ENCODE data around the gene TBC1D3B.
"Not testable (repeated sequence)": the region's sequence is repeated elsewhere in the genome, so short reads cannot be mapped to it uniquely, and the experiment has no call there.

Gene TBC1D3B

GRCh38 chr17:36181446-36182175 is 5.2 kb upstream of the TBC1D3B start:
- DNase-seq (ENCODE audit: low read depth in 2 of 2): not testable (repeated sequence)

- DNase-seq (ENCODE audit: low read depth in 2 of 2): not testable (repeated sequence)
Observed at GRCh38 chr17:36168836-36169235, 7.6 kb downstream of the TBC1D3B start.

- DNase-seq (ENCODE audit: low read depth in 2 of 2): no peak
Observed at GRCh38 chr17:36153895-36154610, 22.4 kb downstream of the TBC1D3B start.

DNA sequence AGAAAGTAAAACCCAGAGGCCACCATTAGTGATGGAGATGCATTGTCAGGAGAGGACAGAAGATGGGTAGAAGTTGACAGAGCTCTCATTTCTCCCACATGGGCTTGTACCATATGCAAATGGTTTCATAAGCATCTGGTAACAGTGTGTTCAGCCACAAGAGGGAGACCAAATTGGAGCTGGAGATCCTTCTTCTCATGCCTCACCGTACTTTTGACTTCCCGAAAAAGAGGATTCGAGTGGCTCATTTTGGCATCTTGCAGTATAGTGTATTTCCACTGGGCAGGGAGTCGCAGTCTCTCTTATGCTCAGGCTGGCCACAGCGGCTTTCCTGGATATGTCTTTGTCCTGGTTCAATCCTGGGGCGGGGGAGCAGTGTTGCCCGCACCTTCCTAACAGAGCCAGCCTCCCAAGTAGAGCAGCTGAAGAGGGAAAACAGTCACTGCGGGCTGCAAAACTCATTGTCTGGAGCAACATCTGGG is 23.8 kb downstream of the TBC1D3B start:
- DNase-seq (ENCODE audit: low read depth in 2 of 2): no peak

DNA sequence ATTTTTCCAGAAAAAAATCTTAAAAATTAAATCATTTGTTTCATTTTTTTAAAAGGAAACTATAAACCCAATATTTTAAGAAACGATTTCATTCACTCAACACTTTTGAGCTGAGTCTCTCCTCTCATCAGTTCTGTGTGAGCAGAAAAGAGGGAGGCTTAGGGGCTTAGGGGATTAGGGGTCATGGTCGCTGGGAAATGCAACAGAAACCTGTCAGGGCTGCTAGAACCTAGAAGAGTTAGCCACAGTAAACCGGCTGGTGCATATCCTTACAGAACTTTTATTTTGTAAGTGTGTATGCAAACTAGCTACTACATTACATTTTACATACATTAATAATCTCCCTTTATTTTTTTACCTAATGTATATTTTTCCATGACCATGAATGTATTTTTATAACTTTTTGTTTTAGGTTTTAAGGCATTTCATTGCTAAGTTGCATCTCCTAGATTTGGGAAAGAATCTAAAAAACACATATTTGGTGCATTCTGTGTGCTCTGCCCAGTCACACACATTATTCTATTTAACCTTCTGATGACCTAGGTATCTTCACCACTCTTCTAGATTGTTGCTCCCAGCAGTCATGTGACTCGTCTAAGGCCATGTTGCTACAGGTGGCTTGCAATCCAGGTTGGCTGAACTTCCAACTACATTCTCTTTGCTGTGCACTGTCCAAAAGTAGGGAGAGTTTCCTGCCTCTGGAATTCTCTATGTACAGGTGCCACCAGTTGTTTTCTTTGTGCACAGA is 24.4 kb downstream of the TBC1D3B start:
- DNase-seq (ENCODE audit: low read depth in 2 of 2): no peak

- no peak for DNase-seq (ENCODE audit: low read depth in 2 of 2)
Observed at GRCh38 chr17:36149296-36149820, 27.1 kb downstream of the TBC1D3B start.

GRCh38 chr17:36148559-36149295 is 27.7 kb downstream of the TBC1D3B start:
- DNase-seq (ENCODE audit: low read depth in 2 of 2): no peak

GRCh38 chr17:36147601-36148000 is 28.8 kb downstream of the TBC1D3B start:
- DNase-seq (ENCODE audit: low read depth in 2 of 2): no peak

DNA sequence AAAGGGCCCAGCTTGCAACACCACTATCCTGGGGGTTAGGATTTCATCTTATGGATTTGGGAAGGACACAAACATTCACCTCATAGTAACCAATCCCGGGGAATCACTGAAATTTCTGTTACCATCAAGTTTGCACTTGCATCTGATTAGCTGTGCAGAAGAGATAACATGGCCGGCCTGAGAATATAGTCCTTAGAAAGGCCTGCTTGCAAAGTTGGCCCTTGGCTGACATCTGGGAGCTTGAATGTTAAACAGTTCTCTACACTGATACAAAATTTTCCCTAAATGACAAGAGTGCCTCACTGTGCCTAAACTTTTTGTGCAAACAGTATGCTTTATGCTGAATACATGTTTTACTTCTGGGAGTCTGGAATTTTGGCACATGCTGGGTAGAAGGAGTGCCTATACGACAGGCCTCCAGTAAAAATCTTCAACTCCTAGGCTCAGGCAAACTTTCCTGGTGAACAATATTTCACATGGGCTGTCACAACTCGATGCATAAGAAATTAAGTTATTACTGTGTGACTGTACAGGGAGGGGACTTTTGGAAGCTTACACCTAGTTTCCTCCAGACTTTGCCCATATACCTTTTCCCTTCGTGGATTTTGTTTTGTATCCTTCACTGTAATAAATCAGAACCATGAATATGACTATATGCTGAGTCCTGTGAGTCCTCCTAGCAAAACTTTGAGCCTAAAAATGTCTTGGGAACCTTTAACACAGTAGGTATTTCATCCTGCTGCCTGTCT is 31.3 kb downstream of the TBC1D3B start:
- no peak for DNase-seq (ENCODE audit: low read depth in 2 of 2)

DNA sequence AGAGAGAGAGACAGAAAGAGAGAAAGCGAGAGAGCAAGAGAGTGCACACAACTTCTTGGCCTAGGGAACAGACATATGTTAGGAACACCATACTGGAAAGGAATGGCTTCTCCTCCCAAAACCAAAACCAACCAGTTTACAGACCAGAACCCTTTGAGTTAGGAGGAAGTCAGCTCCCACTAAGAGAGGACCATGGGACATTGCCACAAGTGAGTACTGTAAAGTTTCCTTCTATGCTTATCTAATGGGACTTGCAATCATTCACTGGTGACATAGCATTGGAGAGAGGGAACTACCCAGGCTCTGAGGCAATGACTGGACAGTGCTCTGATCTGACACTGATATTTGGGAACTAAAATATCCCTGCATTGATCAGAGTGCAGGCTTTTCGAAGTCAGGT is 32.4 kb downstream of the TBC1D3B start:
- DNase-seq (ENCODE audit: low read depth in 2 of 2): no peak

- no peak for DNase-seq (ENCODE audit: low read depth in 2 of 2)
Observed at GRCh38 chr17:36142806-36143205, 33.6 kb downstream of the TBC1D3B start.

DNA sequence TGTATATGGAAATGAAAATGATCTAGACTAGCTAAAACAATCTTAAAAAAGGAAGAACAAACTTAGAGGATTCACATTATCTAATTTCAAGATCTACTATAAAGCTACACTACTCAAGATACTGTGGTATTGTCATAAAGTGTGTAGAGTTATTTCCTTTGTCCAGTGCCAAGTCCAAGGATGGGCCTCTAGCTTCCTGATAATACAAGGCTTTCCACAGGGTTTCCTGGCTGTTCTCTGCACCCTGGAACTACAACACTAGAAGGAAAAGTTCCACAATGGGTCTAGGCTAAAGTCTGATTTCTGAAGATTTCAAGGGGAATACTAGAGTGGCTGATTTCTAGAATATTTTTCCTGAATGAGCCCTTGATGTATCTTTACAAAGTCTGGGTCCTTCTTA is 34.2 kb downstream of the TBC1D3B start:
- DNase-seq (ENCODE audit: low read depth in 2 of 2): no peak

DNA sequence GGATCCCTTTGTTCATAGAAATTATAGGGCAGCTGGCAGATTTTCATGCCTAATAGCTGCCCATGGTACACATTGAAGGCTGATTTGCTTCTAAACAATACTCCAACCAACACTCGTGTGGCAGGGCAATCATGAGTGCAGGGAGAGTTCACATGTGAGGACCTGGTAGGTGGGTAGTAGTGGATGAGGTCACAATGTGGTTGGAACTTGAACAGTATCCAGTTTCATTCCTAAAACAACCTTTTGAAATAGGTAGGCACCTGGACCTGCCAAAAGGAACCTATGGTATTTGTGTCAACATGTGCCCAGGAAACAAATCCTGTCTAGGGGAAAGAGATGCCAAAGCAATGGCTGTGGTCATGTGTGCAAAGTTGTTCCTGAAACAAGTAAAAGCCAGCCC is 40.0 kb downstream of the TBC1D3B start:
- DNase-seq (ENCODE audit: low read depth in 2 of 2): no peak

DNA sequence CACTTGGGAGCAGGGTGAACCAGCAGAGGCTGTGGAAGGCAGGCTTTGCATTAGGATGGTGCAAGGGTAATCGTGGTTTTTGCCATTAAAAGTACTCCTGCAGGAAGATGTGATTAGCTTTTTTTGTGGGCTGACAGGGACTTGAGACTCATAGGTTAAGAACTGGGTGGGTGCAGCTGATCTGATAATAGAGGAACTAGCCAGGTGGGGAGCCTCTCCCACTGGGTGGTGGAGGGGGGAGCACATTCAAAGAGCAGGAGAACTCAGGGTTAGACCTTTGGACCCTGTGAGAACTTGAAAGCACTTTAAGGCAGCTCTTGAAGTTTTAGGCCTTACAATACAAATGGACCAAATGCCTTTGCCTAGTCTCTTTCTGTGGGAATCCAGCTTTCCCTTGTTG is 40.4 kb downstream of the TBC1D3B start:
- DNase-seq (ENCODE audit: low read depth in 2 of 2): no peak

DNA sequence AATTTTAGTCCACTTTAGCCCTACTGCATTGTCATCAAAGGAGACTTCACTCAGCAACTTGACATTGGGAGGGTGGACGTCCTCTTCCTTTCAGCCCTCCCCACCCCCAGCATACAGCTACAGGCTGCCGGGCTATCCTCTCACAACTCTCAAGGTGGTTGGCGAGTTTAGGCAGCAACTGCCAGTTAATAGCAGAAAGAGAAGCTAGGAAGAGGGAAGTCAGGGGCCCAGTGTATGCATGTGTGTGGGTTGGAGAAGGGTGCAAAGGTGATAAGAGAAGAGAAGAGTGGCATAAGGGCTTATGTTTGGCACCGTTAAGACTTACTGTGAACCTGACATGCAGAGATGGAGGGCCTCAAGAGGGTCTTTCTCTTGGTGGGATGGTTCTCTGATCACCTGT is 41.0 kb downstream of the TBC1D3B start:
- DNase-seq (ENCODE audit: low read depth in 2 of 2): no peak

DNA sequence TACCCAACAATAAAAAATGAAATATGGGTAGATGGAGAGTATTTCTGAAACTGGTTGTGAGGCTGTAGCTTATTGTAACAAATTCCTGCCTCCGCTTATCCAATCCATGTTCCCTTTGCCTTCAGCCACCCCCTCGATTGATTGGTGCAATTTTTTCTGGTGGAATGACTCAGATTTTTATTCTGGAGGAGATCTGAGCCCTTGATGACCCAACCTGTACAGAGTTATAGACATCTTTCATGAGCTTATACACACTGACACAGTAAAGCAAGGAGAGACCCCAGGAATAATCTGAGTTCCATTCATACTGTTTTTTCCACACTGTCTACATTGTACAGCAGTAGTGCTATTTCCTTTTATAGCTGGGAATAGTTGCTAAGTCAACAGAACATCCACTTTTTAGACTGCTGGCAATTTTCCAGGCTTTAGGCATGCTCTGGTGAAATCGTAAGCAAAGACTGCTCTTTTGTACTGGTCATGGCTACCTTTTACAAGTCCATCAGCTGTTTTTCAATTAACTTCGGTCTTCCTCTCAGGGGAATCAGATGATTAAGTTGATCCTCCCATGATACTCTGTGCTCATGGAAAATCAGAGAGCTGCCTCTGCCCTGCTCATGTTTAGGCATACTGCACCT is 42.7 kb downstream of the TBC1D3B start:
- no peak for DNase-seq (ENCODE audit: low read depth in 2 of 2)

- no peak for DNase-seq (ENCODE audit: low read depth in 2 of 2)
Observed at GRCh38 chr17:36132421-36132831, 44.0 kb downstream of the TBC1D3B start.

DNA sequence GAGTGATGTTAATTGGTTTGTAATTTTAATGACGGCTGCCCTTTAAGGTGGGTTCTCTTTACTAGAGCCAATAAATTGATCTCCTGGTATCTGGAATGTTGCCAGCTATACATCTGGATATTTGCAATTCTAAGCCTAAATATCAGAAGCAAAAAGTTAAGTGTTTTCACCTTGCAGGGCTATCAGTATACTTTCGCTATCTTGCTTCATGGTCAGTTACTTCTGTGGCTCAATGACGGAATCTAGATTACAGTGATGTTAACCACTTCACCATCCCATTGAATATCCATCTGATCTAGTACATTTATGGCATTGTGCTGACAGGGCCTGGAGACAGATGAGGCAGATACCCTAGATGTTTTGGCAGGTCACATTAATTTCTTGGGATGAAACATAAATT is 44.5 kb downstream of the TBC1D3B start:
- no peak for DNase-seq (ENCODE audit: low read depth in 2 of 2)

- no peak for DNase-seq (ENCODE audit: low read depth in 2 of 2)
Observed at GRCh38 chr17:36131421-36131820, 45.0 kb downstream of the TBC1D3B start.

DNA sequence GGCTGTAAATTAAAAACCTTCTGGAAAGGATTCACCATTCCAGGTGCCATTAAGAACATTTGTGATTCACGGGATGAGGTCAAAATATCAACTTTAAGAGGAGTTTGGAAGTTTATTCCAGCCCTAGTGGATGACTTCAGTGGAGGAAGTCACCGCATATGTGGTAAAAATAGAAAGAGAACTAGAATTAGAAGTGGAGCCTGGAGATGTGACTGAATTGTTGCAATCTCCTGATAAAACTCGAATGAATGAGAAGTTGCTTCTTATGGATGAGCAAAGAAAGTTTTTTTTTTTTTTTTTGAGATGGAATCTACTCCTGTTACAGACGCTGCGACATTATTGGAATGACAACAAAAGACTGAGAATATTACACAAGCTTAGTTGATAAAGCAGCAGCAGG is 46.1 kb downstream of the TBC1D3B start:
- no peak for DNase-seq (ENCODE audit: low read depth in 2 of 2)

Data from fibroblast of skin of left biceps (primary cell).